Heart left ventricle (tissue), 13 donors: ENCODE data around the gene PODNL1.

Source experiments
- POLR2A ChIP-seq, 2 donors: fragments of 450-650 bp; IDR thresholded peaks; one replicate each; pipeline ENCODE4 v1.6.1; 2017; ENCODE audit warnings: antibody characterized with exemption in 2 of 2, mild to moderate bottlenecking in 2 of 2, moderate library complexity in 2 of 2
- TF ChIP-seq, protein P1 (sequence below), 12 donors: fragments of 200-600 bp; sonication (generic) in 4 of 12; IDR thresholded peaks; one replicate each; pipeline versions ENCODE4 v1.5.0 to v1.8.0; 2018 to 2022; ENCODE audit warnings: antibody characterized with exemption in 12 of 12, mild to moderate bottlenecking in 5 of 12
- donor health status: ischemic (EF 13 %, LVEDD 7.1; RV severe dilation, severe dysfunction).
- donor health status: DM: no; HTN: yes; CAD: no.
- donor health status: DM: no; HTN: no; CAD: no.
- donor health status: ischemic (EF 25% LVEDD 6.9; RV normal size, moderate dysfunction).
- donor health status: ischemic (EF 25% LVEDD 5.7; RV mildly dilated, moderate dysfunction).
- donor health status: ischemic (EF 35%, LVEDD 5.7; RV mildly dilated, moderate dysfunction).
- donor health status: nonischemic (EF 11% LVEDD 7.7; RV severe dilation, severe dysfunction).
- donor health status: DM: yes; HTN: yes; CAD: no.
- donor health status: PGD.
- donor health status: ischemic (EF 29% LVEDD 5.4; RV normal size, mild dysfunction).
- donor health status: nonischemic (EF 23%, LVEDD 6.1; RV moderate dilation, normal function).

DNA sequence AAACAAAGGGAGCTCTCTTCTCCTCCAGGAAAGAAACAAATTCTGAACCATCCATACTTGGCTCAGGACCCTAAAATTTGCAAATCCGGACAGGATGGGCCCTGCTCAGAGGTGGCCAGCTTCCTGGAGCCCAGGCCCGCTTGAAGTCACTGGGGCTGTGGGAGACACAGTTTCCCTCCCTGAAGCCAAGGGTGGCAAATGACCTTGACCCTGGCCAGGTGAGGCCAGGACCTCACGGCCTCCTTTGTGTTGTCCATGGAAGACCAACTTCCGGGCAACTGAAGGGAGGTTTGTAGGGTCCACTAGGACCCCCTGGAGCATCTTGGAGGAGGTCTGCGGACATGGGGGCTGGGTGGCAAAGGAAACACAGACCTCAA, 55.8 kb downstream of the PODNL1 start:
- TF ChIP-seq, protein P1, sequence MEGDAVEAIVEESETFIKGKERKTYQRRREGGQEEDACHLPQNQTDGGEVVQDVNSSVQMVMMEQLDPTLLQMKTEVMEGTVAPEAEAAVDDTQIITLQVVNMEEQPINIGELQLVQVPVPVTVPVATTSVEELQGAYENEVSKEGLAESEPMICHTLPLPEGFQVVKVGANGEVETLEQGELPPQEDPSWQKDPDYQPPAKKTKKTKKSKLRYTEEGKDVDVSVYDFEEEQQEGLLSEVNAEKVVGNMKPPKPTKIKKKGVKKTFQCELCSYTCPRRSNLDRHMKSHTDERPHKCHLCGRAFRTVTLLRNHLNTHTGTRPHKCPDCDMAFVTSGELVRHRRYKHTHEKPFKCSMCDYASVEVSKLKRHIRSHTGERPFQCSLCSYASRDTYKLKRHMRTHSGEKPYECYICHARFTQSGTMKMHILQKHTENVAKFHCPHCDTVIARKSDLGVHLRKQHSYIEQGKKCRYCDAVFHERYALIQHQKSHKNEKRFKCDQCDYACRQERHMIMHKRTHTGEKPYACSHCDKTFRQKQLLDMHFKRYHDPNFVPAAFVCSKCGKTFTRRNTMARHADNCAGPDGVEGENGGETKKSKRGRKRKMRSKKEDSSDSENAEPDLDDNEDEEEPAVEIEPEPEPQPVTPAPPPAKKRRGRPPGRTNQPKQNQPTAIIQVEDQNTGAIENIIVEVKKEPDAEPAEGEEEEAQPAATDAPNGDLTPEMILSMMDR (IDR thresholded peaks at IDR 0.05) = no peak
- TF ChIP-seq POLR2A (IDR thresholded peaks at IDR 0.05) = no peak
